Measurements from ENCODE around the gene TIFAB. TPM values are rescaled to one million over a fixed set of nuclear protein-coding genes. Genes with fewer than 3 reads are reported as not detected.

TIFAB gene
- total RNA-seq, 1 donor from 2014 or later: not detected

- Histone ChIP-seq H3K27me3 (ENCODE audit: control insufficient read depth, insufficient read depth, low read length) (peaks cover 7% of the 10 kb centered on the region), H3K4me3 (ENCODE audit: low read depth, low read length) (no peak overlapping the region), H3K36me3 (ENCODE audit: control insufficient read depth, insufficient read depth, low read length) (no peaks in the 10 kb centered on the region)
- no peak for TF ChIP-seq CTCF (IDR thresholded peaks at IDR 0.05; ENCODE audit: insufficient read depth, low read length, severe bottlenecking)
- FAIRE-seq (no peak), DNase-seq (ENCODE audit: low read depth) (no peak)
Observed at GRCh38 chr5:135433681-135434426, 18.3 kb downstream of the TIFAB start.

GRCh38 chr5:135432113-135432512 is 20.0 kb downstream of the TIFAB start:
- peaks cover 7% of the 10 kb centered on the region for H3K27me3 ChIP-seq (ENCODE audit: control insufficient read depth, insufficient read depth, low read length)

GRCh38 chr5:135430135-135430437 is 22.1 kb downstream of the TIFAB start:
- no peak for TF ChIP-seq CTCF (IDR thresholded peaks at IDR 0.05; ENCODE audit: insufficient read depth, low read length, severe bottlenecking)
- no peak overlapping the region for H3K4me3 ChIP-seq (ENCODE audit: low read depth, low read length)
- FAIRE-seq: no peak
- peaks cover 1% of the 10 kb centered on the region for H3K27me3 ChIP-seq (ENCODE audit: control insufficient read depth, insufficient read depth, low read length)
- DNase-seq (ENCODE audit: low read depth): no peak
- H3K36me3 ChIP-seq (ENCODE audit: control insufficient read depth, insufficient read depth, low read length): no peaks in the 10 kb centered on the region

More at GRCh38 chr5:135432113-135432512, 20.0 kb downstream of the TIFAB start:
- TF ChIP-seq CTCF (IDR thresholded peaks at IDR 0.05; ENCODE audit: insufficient read depth, low read length, severe bottlenecking): no peak
- DNase-seq (ENCODE audit: low read depth) (no peak), FAIRE-seq (no peak)
- Histone ChIP-seq H3K36me3 (ENCODE audit: control insufficient read depth, insufficient read depth, low read length) (no peaks in the 10 kb centered on the region), H3K4me3 (ENCODE audit: low read depth, low read length) (no peak overlapping the region)

GRCh38 chr5:135429301-135430134 is 22.6 kb downstream of the TIFAB start:
- no peak for DNase-seq (ENCODE audit: low read depth)
- Histone ChIP-seq H3K36me3 (ENCODE audit: control insufficient read depth, insufficient read depth, low read length) (no peaks in the 10 kb centered on the region), H3K27me3 (ENCODE audit: control insufficient read depth, insufficient read depth, low read length) (peaks cover 1% of the 10 kb centered on the region), H3K4me3 (ENCODE audit: low read depth, low read length) (no peak overlapping the region)
- FAIRE-seq: no peak
- no peak for TF ChIP-seq CTCF (IDR thresholded peaks at IDR 0.05; ENCODE audit: insufficient read depth, low read length, severe bottlenecking)

- FAIRE-seq (no peak), DNase-seq (ENCODE audit: low read depth) (no peak)
- Histone ChIP-seq H3K36me3 (ENCODE audit: control insufficient read depth, insufficient read depth, low read length) (no peaks in the 10 kb centered on the region), H3K27me3 (ENCODE audit: control insufficient read depth, insufficient read depth, low read length) (peaks cover 1% of the 10 kb centered on the region), H3K4me3 (ENCODE audit: low read depth, low read length) (no peak overlapping the region)
- no peak for TF ChIP-seq CTCF (IDR thresholded peaks at IDR 0.05; ENCODE audit: insufficient read depth, low read length, severe bottlenecking)
Observed at GRCh38 chr5:135428586-135428985, 23.6 kb downstream of the TIFAB start.
